ENCODE results near the gene IDH2. TPM values are rescaled to one million over a fixed set of nuclear protein-coding genes. Genes with fewer than 3 reads are reported as not detected.

IDH2 gene
- total RNA-seq, 1 donor from 2014 or later = 77.3 TPM

- no peak for DNase-seq
These were observed 39.1 kb downstream of the IDH2 start for GRCh38 chr15:90062973-90063769.

DNA sequence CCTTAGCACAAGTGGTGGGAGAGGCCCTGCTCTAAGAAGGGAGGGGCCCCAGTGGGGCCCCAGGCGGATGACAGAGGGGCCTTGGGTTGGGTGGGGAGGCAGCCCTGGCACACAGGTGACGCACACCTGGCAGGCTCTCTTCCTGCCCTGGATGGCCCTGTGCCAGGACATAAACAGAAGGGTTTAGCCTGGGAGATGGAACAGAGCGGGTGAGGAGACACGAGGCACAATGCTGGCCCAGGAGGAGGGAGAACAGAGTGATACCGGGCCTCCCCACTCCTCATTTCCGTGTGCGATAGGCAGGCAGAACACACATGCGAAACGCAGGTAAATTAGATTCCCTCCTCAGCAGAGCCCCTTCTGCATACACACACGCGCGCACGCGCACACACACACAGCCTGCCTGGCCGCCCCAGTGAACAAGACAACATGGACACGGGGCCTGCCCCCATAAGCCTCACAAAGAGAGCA, 39.8 kb downstream of the IDH2 start:
- DNase-seq = no peak

GRCh38 chr15:90062023-90062442, 40.2 kb downstream of the IDH2 start:
- no peak for DNase-seq

- DNase-seq = no peak
These were observed 41.5 kb downstream of the IDH2 start for GRCh38 chr15:90060797-90061196.

DNA sequence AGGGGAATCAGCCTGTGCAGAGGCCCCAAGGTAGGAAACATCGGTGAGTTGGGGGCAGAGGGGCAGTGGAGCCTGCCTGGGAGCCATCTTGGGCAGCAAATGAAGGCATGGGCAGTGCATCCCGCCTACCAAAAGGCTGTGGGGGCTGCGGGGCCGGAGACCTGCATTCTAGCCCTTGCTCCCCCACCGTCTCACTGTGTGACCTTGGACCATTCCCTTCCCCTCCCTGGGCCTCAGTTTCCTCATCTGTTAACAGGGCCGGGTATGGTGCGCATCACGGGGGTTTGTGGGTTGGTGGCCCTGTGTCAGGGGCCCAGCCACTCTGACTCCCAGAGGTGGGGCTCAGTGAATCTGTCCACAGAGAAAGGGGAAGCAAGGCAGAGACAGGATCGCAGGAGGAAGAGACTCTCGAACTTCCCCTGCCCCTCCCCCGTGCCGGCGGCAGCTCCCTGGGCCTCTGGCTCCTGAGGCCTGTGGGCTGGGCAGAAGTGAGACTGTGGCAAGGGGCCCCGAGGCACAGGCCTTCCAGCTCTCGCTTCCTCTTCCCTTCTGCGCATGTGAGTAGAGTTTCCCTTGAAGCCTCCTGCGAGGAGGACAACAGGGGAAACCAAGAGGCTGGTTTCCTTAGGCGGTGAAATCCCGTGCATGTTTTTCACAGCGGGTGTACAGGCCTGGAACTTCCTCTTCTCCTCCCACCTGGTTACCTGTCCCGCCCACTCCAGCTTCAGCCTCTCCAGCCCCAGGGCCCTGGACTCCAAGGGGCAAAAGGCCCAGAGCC, 42.9 kb downstream of the IDH2 start:
- DNase-seq = no peak

GRCh38 chr15:90058775-90059174, 43.5 kb downstream of the IDH2 start:
- DNase-seq = no peak

DNA sequence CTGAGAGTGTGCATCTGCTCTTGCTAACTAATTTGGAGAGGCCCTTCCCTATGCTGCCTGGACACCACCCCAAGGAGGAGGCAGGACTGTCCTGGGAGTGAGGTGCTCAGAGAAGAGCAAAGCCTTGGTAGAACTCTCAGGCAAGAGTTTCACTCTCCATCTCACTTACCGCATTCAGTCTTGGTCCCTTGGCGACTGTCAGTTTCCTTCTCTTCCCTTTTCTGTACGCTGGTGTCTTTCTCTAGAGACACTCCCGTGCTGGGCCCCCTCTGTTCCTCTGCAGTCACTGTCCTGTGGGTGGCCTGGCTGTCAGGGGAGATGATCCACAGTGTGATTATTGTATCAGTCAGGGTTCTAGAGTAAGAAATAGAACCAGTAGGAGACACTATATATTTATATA, 44.0 kb downstream of the IDH2 start:
- DNase-seq = no peak

- DNase-seq = no peak
These were observed 45.7 kb downstream of the IDH2 start for GRCh38 chr15:90056529-90056928.

GRCh38 chr15:90055182-90055581, 47.1 kb downstream of the IDH2 start:
- no peak for DNase-seq

- no peak for DNase-seq
These were observed 47.6 kb downstream of the IDH2 start for GRCh38 chr15:90054618-90055097.

- no peak for DNase-seq
These were observed 48.4 kb downstream of the IDH2 start for GRCh38 chr15:90053685-90054466.

DNA sequence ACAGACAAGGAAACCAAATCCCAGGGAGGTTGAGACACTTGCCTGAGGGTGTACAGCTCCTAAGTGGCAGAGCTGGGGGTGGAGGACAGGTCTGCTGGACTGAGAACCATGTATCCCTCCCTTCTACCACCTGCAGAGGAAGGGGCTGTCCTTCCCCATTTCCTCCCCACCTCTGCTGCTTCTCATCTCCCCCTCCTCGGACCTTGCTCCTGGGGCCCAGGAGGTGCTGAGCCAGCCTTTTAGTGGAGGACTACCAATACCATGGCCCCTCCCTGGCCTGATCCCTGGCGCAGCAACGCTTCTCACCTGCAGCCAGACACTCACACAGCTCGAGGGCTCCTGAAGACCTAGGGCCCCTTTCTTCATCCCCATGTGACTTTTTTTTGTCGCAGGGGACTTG, 50.4 kb downstream of the IDH2 start:
- no peak for DNase-seq

GRCh38 chr15:90049666-90050604, 52.3 kb downstream of the IDH2 start:
- no peak for DNase-seq

DNA sequence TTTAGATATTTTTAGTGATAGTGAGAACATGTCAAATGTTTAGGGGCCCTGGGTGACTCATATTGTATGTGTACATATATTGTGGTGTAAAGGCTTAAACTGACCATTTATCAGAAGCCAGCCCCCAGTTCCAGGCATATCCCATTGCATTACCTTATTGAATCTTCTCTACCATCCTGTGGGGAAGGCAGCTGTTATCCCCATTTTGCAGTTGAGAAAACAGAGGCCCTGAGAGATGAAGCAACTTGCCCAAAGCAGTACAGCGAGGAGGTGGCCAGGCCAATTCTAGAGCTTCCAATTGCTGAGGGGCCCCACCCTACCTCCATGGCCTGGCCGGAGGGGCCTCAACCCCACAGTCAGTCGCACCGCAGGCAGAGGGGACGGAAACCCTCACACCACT, 53.2 kb downstream of the IDH2 start:
- no peak for DNase-seq

GRCh38 chr15:90047956-90048575, 54.2 kb downstream of the IDH2 start:
- DNase-seq = no peak

- DNase-seq = no peak
These were observed 55.3 kb downstream of the IDH2 start for GRCh38 chr15:90046911-90047392.

GRCh38 chr15:90046289-90046688, 56.0 kb downstream of the IDH2 start:
- no peak for DNase-seq

GRCh38 chr15:90044916-90045371, 57.3 kb downstream of the IDH2 start:
- no peak for DNase-seq

DNA sequence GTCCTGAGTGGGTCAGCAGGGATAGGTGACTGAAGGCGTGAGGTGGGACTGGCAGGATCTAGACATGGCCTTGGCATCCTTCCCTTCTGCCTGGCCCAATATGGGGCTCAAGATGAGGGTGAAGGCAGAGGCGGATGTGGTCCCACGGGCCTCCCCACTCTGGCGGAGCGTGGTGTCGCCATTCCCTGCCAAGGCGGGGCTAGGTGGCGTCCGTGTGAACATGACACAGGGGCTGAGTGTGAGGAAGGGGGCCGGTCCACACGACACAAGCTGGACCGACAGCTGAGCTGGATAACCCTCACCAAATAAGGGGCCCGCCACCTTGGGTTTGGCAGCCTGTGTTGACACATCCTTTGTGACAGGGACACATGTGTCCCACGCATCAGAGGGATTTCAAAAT, 58.1 kb downstream of the IDH2 start:
- no peak for DNase-seq

DNA sequence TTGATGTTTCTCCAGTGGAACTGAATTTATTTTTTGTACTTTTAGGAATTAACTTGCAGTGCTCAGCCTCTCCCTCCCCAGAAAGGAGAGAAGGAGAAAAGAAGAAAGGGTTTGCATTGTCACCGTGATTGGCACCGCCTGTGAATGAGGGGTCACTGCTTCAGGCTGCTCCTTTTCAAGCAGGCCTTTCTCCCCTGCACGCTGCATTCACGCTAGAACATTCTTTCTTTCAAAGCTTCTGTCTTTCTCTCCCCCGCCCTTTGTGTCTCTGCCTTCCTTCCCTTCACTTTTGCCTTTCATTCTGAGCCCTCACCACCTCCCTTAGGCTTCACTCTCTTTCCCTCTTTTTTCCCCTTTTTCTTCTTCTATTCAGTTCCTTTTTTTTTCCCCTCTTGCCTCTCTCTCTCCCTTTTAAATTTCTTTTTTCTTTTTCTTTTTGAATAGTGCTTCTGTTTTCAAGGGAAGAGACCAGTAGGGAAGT, 58.7 kb downstream of the IDH2 start:
- no peak for DNase-seq
